HG03196 (cell line): ENCODE results near the gene NTM.
"Not testable (repeated sequence)": the region's sequence is repeated elsewhere in the genome, so short reads cannot be mapped to it uniquely, and the experiment has no call there.

Source experiments
- ATAC-seq: cut with Tn5 transposase; IDR thresholded peaks from one replicate; pipeline ENCODE4 v1.9.1; 2021; ENCODE audit not compliant: unreplicated experiment

NTM gene

GRCh38 chr11:131488238-131488637 is 117.8 kb downstream of the NTM start:
- no peak for ATAC-seq

DNA sequence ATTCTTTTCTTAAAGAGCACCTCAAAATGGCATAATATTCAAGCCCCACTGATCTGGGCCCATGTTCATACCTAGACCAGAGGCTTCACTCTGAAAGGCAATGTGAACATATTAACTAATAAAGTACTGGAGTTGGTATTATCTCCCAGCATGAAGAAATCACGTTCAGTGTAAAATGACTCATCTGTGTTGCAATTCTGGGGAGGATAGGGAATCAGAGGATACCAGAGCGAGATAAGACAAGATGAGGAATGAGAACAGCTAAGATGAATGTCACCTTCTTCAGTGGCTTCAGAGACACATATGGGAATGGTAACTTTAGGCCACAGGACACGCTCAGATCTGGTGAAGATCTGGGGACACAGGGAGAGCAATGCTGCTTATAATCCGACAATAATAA is 121.1 kb downstream of the NTM start:
- no peak for ATAC-seq

GRCh38 chr11:131495423-131495822 is 125.0 kb downstream of the NTM start:
- no peak for ATAC-seq

GRCh38 chr11:131497686-131498085 is 127.3 kb downstream of the NTM start:
- not testable (repeated sequence) for ATAC-seq

- ATAC-seq: no peak
Observed at GRCh38 chr11:131498631-131499160, 128.3 kb downstream of the NTM start.

- ATAC-seq: no peak
Observed at GRCh38 chr11:131499199-131499598, 128.8 kb downstream of the NTM start.

- no peak for ATAC-seq
Observed at GRCh38 chr11:131503017-131503416, 132.6 kb downstream of the NTM start.

- no peak for ATAC-seq
Observed at GRCh38 chr11:131504199-131504949, 134.0 kb downstream of the NTM start.

GRCh38 chr11:131506348-131506747 is 135.9 kb downstream of the NTM start:
- ATAC-seq: no peak

DNA sequence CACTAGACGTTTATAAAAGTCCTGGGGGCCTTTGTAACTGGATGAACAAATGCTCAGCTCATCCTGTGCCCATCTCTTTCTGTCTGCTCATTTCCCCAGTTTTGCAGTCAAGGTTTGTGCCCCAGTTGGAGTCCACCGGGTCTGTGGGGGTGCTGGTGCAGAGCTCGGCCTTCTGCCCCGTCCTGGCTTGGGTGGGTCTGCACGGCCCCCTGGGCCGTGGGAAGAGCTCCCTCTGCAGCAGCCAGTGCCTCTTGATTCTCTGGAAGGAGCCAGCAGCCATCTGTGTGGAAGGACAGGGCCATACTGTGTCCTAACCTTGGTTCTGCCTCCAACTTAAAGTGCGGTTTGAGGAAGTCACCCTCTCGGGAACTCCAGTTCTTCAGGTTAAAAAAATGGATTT is 140.2 kb downstream of the NTM start:
- no peak for ATAC-seq

- ATAC-seq: no peak
Observed at GRCh38 chr11:131511794-131512193, 141.4 kb downstream of the NTM start.

GRCh38 chr11:131512228-131512627 is 141.8 kb downstream of the NTM start:
- no peak for ATAC-seq

DNA sequence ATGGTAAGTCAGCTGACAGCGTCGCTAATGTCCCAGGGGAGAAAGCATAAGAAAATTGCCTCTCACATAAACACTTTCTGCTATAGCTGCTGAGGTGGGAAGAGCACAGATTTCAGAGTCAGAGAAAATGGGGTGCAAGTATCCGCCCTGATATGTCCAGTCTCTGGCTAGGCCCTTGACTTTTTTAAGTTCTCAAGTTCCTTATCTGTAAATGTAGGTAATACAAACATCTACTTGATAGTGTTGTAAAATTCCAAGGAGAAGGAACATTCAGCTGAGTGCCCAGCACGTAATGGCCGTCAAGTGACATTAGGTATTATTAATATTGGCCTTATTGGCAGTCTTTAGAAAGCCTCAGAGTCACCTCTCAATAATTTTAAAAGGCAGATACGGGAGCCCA is 143.6 kb downstream of the NTM start:
- ATAC-seq: no peak

- no peak for ATAC-seq
Observed at GRCh38 chr11:131518305-131518838, 148.0 kb downstream of the NTM start.

DNA sequence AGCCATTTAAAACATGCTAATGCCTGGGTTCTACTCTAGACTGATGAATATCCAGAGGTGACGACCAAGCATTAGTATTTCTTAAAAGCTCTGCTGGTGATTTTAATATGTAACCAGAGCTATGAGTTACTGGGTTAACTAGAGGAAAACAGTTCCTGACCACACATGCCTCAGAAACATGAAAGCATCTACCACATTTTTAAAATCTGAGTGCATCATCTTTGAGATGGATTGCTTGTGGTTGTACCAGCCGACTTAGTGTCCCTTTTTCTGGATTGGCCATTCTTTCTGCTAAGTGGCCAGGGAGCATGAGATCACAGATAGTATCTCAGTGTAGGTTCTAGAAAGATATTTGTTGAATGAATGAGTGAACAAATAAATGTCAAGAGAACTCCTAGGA is 152.4 kb downstream of the NTM start:
- no peak for ATAC-seq

DNA sequence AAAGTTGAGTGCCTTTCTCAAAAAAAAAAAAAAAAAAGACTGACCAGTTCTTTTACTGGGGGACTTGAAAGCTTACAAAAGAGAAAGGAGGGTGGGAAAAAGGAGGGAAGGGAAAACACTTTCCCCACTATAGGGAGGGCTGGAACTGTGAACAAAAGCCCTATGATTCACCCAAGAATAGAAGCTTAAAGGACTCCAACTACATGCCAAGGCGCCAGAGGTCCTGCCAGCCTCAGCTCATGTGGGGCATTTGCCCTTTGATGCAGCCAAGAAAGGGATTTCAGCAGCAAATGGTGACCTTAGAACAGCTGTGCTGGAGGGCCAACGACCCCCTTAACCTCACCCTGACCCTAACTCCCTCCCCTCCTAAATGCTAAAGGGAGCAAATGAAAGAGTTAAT is 160.0 kb downstream of the NTM start:
- no peak for ATAC-seq

- ATAC-seq: no peak
Observed at GRCh38 chr11:131533149-131533548, 162.7 kb downstream of the NTM start.

DNA sequence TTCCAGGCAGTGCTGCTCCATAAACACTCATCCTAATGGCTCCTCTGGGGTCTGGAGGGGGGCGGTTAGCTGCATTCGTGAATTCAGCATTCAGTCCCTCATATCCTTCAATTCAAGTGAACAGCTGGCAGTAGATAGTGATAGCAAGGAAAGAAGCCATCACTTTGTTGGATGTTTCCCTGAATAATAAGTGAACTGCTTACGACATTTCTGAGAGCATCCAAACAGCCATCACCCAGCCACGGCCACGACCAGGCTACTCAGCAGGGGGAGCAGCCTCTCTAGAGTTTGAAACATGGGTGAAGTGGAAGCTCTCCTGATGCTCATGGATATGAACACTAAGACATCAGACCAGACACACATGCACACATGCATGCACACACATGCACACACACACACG is 163.6 kb downstream of the NTM start:
- no peak for ATAC-seq

GRCh38 chr11:131534611-131535010 is 164.2 kb downstream of the NTM start:
- ATAC-seq: no peak

DNA sequence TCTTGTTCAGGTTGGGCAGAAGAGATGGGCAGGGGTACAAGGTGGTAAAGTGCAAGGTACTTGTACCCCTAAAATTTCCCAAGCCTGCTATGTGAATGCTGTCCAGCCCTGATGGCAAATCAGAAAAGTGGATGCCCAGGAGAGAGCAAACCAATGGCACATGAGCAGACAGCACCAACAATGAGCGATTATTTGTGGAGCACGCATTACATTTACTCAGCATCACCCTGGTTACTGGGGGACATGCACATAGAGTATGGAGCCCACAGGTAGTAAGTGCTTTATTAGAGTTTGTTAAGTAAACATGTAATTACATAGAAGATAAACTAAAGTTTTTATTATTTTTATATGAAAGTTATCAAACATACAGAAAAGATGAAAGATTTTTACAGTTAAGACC is 165.7 kb downstream of the NTM start:
- no peak for ATAC-seq

- ATAC-seq: no peak
Observed at GRCh38 chr11:131537196-131537595, 166.8 kb downstream of the NTM start.

DNA sequence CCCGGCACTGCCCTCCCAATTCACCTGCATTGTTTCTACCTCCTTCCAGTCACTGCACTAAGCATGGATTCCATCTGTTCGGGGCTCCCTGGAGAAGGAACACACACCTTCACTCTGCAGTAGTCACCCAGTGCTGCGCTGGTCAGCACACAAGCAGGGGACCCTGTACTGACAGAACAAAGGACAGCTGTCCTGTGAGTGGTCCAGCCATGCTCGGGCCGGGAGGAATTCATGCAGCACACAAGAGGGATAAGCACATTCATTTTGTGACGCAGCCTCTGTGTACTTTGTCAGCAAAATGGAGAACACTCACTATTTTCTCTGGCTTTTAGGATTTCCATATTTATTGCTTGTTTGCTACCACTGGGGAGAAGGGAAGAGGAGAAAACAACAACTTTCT is 167.3 kb downstream of the NTM start:
- no peak for ATAC-seq

DNA sequence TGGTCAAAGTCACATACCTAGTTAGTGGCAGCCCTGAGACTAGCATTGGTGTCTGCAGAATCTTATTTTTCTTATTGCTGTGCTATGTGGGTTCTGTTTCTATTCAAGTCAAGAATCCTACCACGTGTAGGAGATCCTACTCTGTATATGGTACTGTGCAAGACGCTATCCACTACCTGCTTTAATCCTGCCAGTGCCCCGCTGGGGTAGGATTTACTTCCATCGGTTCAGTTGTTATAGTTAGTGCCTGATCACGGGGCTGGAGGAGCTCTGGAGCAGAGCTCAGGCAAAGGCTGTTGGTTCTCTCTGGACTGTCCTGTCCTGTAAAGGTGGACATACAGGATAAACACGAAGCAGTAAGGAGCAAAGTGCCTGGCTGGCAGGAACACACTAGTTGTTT is 167.9 kb downstream of the NTM start:
- ATAC-seq: no peak
